DMS153 (cell line): ENCODE results near the gene COQ6.
"Not testable (repeated sequence)": the region's sequence is repeated elsewhere in the genome, so short reads cannot be mapped to it uniquely, and the experiment has no call there.

Source experiments
- DNase-seq: peaks from one replicate; lab custom pipeline; 2025; lab: John Stamatoyannopoulos, UW

Gene COQ6

DNA sequence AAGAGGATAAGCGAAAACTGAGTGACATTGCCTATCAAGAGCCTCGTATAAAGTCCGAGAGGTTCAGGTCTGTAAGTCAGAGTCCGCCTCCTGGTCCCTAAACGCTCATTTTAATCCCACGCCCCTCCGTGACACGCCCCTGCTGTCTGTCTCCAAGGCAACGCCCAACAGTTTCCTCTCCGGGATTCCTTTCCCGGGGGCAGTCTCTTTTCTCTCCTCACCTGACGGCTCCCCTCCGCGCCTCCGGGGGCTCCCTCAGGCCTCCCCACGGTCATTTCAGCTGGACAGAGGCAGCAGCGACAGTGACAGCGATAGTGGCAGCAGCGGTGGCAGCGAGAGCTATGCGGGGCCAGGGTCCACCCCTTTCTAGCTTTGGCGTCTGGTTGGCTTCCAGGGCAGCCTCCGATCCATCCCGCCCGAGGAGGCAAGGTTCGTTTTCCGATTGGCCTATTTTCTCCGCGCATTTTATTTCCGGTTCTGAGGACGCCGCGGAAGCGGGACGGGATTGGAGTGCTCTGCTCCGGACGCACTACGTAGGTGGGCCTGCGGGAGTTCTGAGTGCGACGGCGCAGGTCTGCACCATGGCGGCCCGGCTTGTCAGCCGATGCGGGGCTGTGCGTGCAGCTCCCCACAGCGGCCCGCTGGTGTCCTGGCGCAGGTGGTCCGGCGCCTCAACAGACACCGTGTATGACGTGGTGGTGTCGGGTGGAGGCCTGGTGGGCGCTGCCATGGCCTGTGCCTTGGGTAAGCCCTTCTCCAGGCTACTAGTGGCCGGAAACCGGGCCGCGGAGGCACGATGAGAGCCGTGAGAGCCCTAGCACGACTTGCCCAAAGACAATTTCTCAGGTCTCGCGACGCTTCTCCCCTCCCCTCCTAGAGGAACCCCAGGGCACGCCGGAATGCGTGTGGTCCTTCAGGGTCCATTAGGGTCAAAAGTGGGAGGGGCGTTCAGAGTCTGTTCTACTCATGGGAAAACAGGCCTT lies at the start of gene COQ6, which contains the start of gene FAM161B:
Gene COQ6, plus strand, starts transcription at position 551 of the 983 bp plus-strand sequence. Its CDS starts 31 bp downstream, at position 582.
Gene FAM161B, minus strand, starts transcription at position 343 of the 983 bp plus-strand sequence. Its CDS starts 68 bp downstream, at position 275.
- DNase-seq, result peak; percentile 95

DNA sequence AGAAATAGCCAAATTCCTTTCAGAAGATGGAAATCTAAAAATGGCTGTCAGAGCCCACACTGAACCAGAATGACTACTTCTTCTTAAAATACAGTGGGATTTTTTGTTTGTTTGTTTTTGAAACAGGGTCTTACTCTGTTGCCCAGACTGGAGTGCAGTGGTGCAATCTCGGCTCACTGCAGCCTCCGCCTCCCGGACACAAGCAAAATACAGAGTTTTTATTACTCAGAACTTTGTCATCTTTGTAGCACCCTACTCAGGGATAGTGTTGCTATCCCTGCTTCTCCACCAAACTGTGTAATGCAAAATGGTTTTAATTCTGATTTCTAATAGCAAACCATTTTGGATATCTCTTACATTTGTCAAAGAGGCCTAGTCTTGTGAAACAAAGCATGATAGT lies 47.1 kb upstream of the COQ6 start:
- DNase-seq, result no peak

GRCh38 chr14:73909681-73910080 lies 40.4 kb upstream of the COQ6 start:
- no peak for DNase-seq

GRCh38 chr14:73913256-73913655 lies 36.8 kb upstream of the COQ6 start:
- no peak for DNase-seq

GRCh38 chr14:73916324-73916723 lies 33.8 kb upstream of the COQ6 start:
- DNase-seq, result no peak

- not testable (repeated sequence) for DNase-seq
Measured at GRCh38 chr14:73919457-73919856, 30.6 kb upstream of the COQ6 start.

DNA sequence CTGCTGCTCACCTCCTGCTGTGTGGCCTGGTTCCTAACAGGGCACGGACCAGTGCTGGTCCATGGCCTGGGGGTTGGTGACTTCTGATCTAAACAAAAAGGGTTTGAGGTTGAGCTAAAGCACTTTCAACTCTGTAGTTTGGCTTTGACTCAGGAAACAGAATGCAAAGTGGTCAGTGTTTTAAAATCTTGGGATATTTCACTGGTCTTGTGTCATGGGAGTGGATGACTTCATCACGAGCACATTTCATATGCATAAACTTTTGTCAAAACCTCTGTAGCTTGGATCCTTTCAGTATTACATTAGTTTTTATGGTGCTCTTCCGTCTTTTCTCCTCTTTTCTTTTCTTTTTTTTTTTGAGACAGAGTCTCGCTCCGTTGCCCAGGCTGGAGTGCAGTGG lies 25.8 kb upstream of the COQ6 start:
- no peak for DNase-seq

DNA sequence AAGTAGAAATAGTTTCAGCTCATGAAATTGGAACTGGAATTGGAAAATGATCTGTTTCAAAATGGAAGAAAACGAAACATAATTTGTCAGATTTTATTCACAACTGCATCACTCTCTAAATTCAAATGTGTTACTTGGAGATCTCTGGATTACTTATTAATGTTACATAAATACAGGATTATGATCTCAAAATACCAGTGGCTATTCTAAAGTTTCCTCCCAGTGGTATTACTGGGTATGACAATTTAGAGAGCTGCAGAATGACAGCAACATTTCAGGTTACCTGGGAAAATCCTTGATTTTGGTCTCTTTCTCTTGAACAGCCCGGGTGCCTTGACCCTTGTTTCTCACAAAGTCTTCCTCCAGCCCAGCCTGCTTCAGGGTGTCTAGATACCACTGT lies 14.4 kb upstream of the COQ6 start:
- no peak for DNase-seq

DNA sequence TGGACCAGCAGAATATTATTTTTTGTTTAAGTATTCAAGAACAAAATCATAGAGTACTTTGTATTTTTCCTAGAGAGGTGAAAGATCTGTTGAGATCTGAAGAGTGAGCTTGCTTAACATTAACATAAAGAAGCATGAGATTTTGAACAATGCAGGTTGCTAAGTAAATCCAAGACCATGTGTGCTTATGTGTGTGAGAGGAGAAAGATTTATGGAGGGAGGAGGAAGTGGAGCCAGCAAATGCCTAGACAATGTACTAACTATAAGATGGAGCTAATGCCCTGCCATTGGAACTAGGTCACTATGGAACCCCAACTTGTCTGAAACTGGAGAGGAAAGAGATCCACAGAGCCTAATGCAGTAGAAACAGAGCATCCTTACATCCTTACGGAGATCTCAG lies 13.6 kb upstream of the COQ6 start:
- DNase-seq, result no peak

GRCh38 chr14:73937012-73937411 lies 13.1 kb upstream of the COQ6 start:
- DNase-seq, result no peak

GRCh38 chr14:73942180-73942579 lies 7.9 kb upstream of the COQ6 start:
- DNase-seq, result no peak

- DNase-seq, result no peak
Measured at GRCh38 chr14:73943083-73943482, 7.0 kb upstream of the COQ6 start.

GRCh38 chr14:73944432-73945158 lies 5.5 kb upstream of the COQ6 start:
- DNase-seq, result no peak

- no peak for DNase-seq
Measured at GRCh38 chr14:73945159-73945670, 4.9 kb upstream of the COQ6 start.

DNA sequence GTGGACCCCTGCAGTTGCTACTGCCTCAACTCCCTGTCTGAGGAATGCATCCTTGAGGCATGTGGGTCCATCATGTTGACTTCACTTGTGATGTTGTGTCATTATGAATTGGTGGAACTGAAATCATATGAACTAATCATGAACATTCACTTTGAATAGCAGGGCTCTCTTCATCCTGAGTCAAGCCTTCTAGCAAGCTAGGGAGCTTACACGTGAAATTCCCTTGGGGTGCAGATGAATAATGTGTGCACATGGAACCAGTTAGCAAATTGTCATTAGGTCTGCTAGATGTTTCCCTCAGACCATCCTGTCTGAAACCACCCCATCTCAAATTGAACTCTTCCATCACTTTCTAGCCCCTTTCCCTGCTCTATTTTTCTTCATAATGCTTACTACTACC lies 3.6 kb downstream of the COQ6 start:
- DNase-seq, result no peak

DNA sequence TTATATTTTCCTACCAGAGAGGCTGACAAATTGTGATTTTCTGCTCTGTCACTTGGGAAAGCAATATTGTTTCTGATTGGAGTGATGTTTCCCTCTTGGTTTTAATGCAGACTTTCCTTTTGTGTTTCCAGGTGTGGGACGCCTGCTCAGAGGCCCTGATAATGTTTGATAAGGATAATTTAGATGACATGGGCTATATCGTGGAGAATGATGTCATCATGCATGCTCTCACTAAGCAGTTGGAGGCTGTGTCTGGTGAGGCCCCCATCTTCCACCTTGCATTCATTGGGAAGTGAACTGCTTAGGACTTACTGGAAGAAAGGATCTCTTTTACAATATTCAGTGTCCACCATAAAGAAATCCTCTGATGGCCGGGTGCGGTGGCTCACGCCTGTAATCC lies 5.6 kb downstream of the COQ6 start:
- DNase-seq, result no peak

DNA sequence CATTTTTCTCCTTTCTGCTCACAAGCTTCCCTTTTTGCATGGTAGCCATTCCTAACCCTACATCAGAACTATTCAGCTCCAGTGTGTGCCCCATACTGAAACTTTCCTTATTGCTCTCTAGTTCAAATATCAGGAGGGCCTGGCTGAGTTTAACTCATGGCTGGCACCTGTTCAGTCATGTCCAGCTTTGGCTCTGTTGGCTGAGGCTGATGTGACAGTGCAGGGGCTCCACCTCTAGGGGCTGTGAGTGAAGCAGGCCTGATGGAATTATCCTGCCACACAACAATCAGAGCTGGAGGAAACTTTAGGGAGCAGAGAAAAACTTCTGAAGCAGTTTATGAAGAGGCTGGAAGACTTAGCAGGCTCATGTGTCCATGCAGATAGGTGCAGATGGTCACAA lies 8.5 kb downstream of the COQ6 start:
- DNase-seq, result no peak

GRCh38 chr14:73961192-73961591 lies 11.1 kb downstream of the COQ6 start:
- DNase-seq, result no peak

- no peak for DNase-seq
Measured at GRCh38 chr14:73965216-73965615, 15.1 kb downstream of the COQ6 start.

- DNase-seq, result no peak
Measured at GRCh38 chr14:73968885-73969284, 18.8 kb downstream of the COQ6 start.

DNA sequence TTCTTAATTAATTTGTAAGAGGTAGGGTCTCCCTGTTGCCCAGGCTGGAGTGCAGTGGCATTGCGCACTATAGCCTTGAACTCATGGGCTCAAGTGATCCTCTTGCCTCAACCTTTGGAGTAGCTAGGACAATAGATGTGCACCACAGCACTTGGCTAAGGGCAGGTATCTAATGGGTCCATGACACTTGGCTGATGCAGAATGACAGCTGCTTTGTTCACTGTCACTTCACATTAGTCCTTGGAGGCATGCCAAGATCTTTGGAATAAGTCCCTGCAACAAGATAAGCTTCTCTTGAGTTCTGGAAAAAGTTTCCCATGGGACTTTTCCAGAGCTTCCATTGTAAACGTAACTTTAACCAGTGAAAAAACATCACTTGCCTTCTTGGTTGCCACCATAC lies 23.4 kb downstream of the COQ6 start:
- DNase-seq, result no peak

GRCh38 chr14:73976125-73976524 lies 26.0 kb downstream of the COQ6 start:
- no peak for DNase-seq

GRCh38 chr14:73977896-73978295 lies 27.8 kb downstream of the COQ6 start:
- no peak for DNase-seq
